RWPE1 (cell line): Measurements from ENCODE around the gene RNASET2.

ENCODE experiments used
- CTCF ChIA-PET: fragments of 350-600 bp; sonication (Branson Sonifier 250); formaldehyde crosslinking; extraction: SDS; loops from one replicate; lab custom pipeline; 2021; lab: Yijun Ruan, JAX
- POLR2A ChIA-PET: fragments of 400-600 bp; formaldehyde crosslinking; extraction: SDS; loops from one replicate; lab custom pipeline; 2020; ENCODE audit warnings: antibody characterized with exemption; ENCODE audit not compliant: low non-redundant PET; lab: Yijun Ruan, JAX
- DNase-seq: peaks from one replicate; pipeline ENCODE4 v3.0.0; 2012; ENCODE audit warnings: low spot score
- H3K27ac ChIP-seq: fragments of 450-650 bp; 2 replicates; pipeline ENCODE4 v1.5.1; 2017
- TF ChIP-seq, protein P1 (sequence below): fragments of 450-650 bp; conservative IDR thresholded peaks from 2 replicates; pipeline ENCODE4 v1.5.1; 2017; ENCODE audit warnings: low read depth, mild to moderate bottlenecking

Gene RNASET2

DNA sequence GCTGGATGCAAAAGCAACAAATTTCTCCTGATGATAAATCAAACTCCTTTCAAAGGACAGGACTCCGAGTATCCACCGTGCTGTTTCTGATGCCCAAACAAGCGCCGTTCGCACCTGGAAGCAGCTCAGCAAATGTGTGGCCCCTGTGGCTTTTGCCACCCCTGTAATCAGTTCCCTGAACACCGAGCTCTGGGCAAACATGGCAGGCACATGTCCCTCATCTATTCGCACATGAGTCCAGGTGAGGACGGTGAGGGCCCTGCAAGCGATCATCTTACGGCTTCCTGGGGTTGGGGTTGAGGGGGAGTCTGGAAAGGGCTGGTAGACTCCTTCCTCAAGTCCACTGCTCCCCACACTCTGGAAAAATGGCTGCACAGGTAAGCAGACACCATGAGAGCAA, 23.7 kb downstream of the RNASET2 start:
- no peak overlapping the region for H3K27ac ChIP-seq
- DNase-seq, result no peak
- POLR2A ChIA-PET, result no interaction called here
- CTCF ChIA-PET, result no interaction called here
- TF ChIP-seq, protein P1, sequence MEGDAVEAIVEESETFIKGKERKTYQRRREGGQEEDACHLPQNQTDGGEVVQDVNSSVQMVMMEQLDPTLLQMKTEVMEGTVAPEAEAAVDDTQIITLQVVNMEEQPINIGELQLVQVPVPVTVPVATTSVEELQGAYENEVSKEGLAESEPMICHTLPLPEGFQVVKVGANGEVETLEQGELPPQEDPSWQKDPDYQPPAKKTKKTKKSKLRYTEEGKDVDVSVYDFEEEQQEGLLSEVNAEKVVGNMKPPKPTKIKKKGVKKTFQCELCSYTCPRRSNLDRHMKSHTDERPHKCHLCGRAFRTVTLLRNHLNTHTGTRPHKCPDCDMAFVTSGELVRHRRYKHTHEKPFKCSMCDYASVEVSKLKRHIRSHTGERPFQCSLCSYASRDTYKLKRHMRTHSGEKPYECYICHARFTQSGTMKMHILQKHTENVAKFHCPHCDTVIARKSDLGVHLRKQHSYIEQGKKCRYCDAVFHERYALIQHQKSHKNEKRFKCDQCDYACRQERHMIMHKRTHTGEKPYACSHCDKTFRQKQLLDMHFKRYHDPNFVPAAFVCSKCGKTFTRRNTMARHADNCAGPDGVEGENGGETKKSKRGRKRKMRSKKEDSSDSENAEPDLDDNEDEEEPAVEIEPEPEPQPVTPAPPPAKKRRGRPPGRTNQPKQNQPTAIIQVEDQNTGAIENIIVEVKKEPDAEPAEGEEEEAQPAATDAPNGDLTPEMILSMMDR, result no peak

DNA sequence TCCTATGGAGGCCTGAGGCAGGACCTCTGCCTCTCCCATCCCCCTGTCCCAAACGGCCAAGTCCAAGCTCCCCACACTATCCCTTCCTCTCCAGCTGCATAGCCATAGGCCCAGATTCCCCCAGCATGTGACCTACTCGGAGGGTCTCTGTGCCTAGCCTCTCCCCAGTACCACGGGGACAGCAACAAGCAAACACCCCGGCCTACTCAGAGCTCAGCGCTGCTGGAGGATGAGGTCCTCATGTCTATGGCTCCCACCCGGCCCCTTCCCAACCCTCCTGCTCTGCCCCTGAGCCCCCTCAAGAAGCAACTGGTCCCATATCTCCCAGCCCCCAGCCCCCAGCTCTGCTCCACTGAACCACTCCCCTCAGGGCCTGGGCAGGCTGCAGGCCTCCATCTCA, 24.2 kb downstream of the RNASET2 start:
- TF ChIP-seq, protein P1, result no peak
- no peak for DNase-seq
- POLR2A ChIA-PET, result no interaction called here
- H3K27ac ChIP-seq, result no peak overlapping the region
- CTCF ChIA-PET, result no interaction called here

DNA sequence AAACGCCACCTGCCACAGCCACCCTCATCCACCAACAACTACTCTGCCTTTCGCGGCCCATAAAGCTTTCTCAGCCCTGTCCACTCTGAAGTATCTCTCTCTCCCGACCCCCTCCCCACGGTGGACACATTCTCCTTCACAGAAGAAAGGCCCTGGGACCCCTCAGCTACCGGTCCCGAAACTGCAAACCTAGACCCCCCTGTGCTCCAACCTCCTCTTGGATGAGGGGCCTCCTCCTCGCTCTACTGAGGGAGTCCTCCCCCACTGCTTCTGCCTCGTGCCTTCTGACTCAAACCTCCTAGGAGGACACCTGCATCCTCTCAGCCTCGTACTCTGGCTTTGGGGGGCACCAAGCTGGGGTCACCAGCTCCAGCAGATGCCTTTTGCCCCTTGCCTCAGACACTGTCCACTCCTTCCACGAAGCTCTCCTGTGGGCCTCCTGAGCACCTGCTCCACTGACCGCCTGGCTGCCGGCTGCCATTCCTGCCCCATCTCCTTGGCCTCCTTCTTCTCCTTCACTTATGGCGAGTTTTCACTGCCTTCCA, 24.9 kb downstream of the RNASET2 start:
- POLR2A ChIA-PET, result interaction anchor here (0.5 kb wide), 1 partner anchor 104 kb away, joined by 5 read pairs; no protein-coding TSS in a partner anchor
- CTCF ChIA-PET, result interaction anchor here (0.5 kb wide), 1 partner anchor 18 kb away, joined by 3 read pairs; no protein-coding TSS in a partner anchor
- H3K27ac ChIP-seq, result no peak overlapping the region
- TF ChIP-seq, protein P1, result no peak
- no peak for DNase-seq

DNA sequence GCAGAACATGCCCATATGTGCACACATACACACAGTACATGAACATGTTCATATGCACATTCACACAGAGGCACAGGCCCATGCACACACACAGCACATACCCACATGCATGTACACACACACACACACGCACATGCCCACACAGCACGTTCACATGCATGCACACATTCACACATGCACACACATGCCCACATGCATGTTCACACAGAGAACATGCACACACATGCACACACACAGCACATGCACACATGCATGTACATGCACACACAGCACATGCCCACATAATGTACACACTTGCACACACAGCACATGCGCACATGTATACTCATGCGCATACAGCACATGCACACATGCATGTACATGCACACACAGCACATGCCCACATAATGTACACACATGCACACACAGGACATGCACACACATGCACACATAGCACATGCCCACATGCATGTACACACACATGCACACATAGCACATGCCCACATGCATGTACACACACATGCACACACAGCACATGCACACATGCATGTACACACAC, 25.9 kb downstream of the RNASET2 start:
- POLR2A ChIA-PET, result no interaction called here

DNA sequence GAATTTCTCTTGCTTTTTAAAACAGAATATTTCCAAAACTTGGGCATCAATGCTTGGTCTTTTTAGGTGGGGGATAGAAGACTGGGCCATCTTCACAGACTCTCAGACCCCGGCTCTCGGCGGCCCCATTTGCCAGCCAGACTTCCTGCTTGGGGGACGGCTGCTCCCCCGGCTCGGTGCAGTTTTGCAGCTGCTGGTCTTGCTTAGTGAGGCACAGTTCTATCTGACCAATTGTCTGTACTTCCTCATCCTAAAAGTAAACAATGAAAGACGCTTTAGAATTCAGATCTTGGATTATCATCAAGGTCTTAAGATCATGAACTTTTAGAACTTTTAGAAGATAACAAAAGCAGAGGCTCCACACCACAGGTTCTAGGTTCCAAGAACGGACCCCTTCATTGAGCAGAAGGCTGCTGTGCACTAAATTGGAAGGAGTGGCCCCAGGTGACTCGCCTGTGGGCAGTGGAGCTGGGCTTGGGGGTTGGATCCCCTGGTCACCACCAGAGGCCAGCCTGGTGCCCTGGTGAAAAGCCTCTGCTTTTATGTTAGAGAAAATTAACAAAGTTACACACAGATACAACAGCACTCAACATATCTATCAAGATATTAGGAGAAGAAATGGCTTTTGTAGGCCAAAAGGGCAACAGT, 26.7 kb downstream of the RNASET2 start:
- ChIA-PET CTCF (no interaction called here), POLR2A (no interaction called here)
- H3K27ac ChIP-seq, result no peak overlapping the region
- no peak for DNase-seq
- TF ChIP-seq, protein P1, result no peak

More for the DNA sequence above, 25.9 kb downstream of the RNASET2 start:
- CTCF ChIA-PET, result no interaction called here
- no peak overlapping the region for H3K27ac ChIP-seq
- TF ChIP-seq, protein P1, result no peak
- DNase-seq, result no peak

DNA sequence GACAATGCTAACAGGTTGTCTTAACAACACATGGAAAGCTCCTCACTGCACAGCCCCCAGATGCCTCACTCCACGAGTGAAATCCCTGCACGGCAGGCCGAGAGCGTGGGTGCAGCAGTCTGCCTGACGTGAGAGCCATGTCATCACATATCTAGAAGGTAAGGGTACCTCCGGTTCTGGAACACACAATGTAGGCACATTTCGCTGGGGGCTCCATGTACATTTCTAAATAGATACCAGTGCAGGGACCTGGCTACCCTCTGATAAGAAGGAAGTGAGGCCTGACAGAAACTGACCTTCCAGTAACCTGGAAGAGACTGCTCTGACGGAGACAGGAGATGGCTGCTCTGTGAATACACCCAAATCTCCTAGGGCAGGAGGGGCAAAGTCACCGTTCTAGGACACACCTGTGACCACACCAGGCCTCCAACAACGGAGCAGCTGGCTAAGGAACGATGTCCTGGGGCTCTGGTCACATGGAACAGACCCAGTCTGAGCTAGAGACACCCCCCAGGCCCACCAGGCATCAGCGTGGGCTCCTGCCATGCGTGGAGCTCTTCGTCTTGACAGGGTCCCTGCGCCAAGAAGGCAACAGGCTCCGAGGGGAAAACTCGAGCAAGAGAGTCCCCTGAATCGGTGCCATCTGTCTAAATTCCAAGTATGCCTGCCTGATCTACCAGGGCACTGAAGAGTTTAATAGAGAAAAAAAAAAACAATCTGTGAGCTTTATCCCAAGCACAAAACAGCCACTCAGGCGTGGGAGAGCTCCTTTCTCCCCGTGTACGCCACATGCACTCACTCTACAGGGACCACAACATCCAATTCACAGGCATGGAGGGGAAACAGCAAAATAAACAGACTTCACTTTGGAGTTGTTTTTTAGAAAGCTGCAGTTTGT, 27.5 kb downstream of the RNASET2 start:
- CTCF ChIA-PET, result no interaction called here
- POLR2A ChIA-PET, result no interaction called here
- TF ChIP-seq, protein P1, result no peak
- DNase-seq, result no peak
- no peak overlapping the region for H3K27ac ChIP-seq
